HepG2 (cell line): ENCODE results near the gene FLAD1. TPM values are rescaled to one million over a fixed set of nuclear protein-coding genes. Genes with fewer than 3 reads are reported as not detected.

Experiments
- ATAC-seq: fragments of 200-7000 bp; cut with Tn5 transposase; 3 replicates; pipeline ENCODE4 v1.9.1; 2020; ENCODE audit warnings: mild to moderate bottlenecking, moderate library complexity
- BruUV-seq: library from RNA; stranded (reverse); fragments of 400-500 nt; replicated peaks from 2 replicates; lab custom pipeline; 2021; lab: Mats Ljungman, UMichigan
- CTCF ChIA-PET: fragments of 300-600 bp; formaldehyde crosslinking; extraction: SDS; loops from one replicate; lab custom pipeline; 2021; ENCODE audit warnings: low total read pairs, inconsistent platforms, low intra/inter-chr PET ratio; lab: Yijun Ruan, JAX
- POLR2A ChIA-PET: fragments of 350-600 bp; sonication (Branson Sonifier 250); formaldehyde crosslinking; loops from one replicate; lab custom pipeline; 2020; ENCODE audit warnings: antibody characterized with exemption, inconsistent platforms; lab: Yijun Ruan, JAX
- DNase-seq: peaks from one replicate; pipeline ENCODE4 v3.0.0-alpha.2; 2015; ENCODE audit warnings: low spot score
- FAIRE-seq: peaks from 3 replicates; lab custom pipeline; 2011; peaks lifted over from hg19 to GRCh38; lab: Jason Lieb, UNC
- H2AFZ ChIP-seq: one replicate; pipeline ENCODE4 v1.6.1; 2011; ENCODE audit warnings: low read length, inconsistent platforms
- H3K27ac ChIP-seq: fragments of 300-600 bp; 3 replicates; pipeline ENCODE4 v1.8.0; 2011; ENCODE audit warnings: mixed run types, mild to moderate bottlenecking, mixed read lengths, low read length, inconsistent platforms; ENCODE audit not compliant: insufficient read depth; ENCODE audit errors: extremely low read length
- H3K27me3 ChIP-seq, 2 experiments: fragments of 200-600 bp in 1 of 2; 2 replicates in 1 of 2; 3 replicates in 1 of 2; pipeline versions ENCODE4 v1.6.0 to v1.8.0; 2011; ENCODE audit warnings: low read length in 2 of 2, mild to moderate bottlenecking in 2 of 2, moderate library complexity in 2 of 2, inconsistent platforms in 1 of 2; ENCODE audit not compliant: insufficient read depth in 2 of 2, control insufficient read depth in 1 of 2
- H3K36me3 ChIP-seq, 2 experiments: fragments of 200-600 bp in 1 of 2; replicated peaks in 1 of 2; 2 replicates in 1 of 2; 3 replicates in 1 of 2; pipeline versions ENCODE4 v1.5.1 to v1.8.0; 2011; ENCODE audit warnings: low read length in 2 of 2, inconsistent platforms in 1 of 2; ENCODE audit not compliant: insufficient read depth in 2 of 2, control insufficient read depth in 1 of 2
- H3K4me1 ChIP-seq: 2 replicates; pipeline ENCODE4 v1.5.1; 2012; ENCODE audit warnings: low read length, inconsistent platforms; ENCODE audit not compliant: insufficient read depth
- H3K4me2 ChIP-seq: 2 replicates; pipeline ENCODE4 v1.6.0; 2011; ENCODE audit warnings: low read depth, low read length, inconsistent platforms
- H3K4me3 ChIP-seq, 3 experiments: fragments of 200-600 bp in 1 of 3; sonication (generic), shearing (Covaris generic) in 1 of 3; replicated peaks in 1 of 3; 2 replicates each; pipeline ENCODE4 v1.5.1; 2011 to 2016; ENCODE audit warnings: low read length in 3 of 3, inconsistent platforms in 2 of 3, low read depth in 2 of 3, mild to moderate bottlenecking in 2 of 3, control low read depth in 1 of 3, mixed read lengths in 1 of 3; ENCODE audit not compliant: insufficient read depth in 1 of 3
- H3K79me2 ChIP-seq: one replicate; pipeline ENCODE4 v1.6.1; 2011; ENCODE audit warnings: low read length, inconsistent platforms; ENCODE audit not compliant: insufficient read depth
- H3K9ac ChIP-seq: 2 replicates; pipeline ENCODE4 v1.6.0; 2011; ENCODE audit warnings: mild to moderate bottlenecking, low read depth, low read length, inconsistent platforms; ENCODE audit not compliant: insufficient read depth
- H3K9me3 ChIP-seq: 2 replicates; pipeline ENCODE4 v1.5.1; 2012; ENCODE audit warnings: mild to moderate bottlenecking, low read length
- H4K20me1 ChIP-seq: 2 replicates; pipeline ENCODE4 v1.6.0; 2011; ENCODE audit warnings: inconsistent platforms, mild to moderate bottlenecking, low read length, moderate library complexity; ENCODE audit not compliant: insufficient read depth
- BHLHE40 ChIP-seq: IDR thresholded peaks from 2 replicates; pipeline ENCODE4 v1.6.1; 2011; ENCODE audit warnings: low read length, improper control_type of control experiment
- FOSL1 ChIP-seq: sonication (generic); formaldehyde crosslinking; IDR thresholded peaks from 2 replicates; pipeline ENCODE4 v1.9.0; 2021; ENCODE audit warnings: missing genetic modification reagents, borderline replicate concordance
- GATAD1 ChIP-seq: IDR thresholded peaks from 2 replicates; pipeline ENCODE4 v1.6.1; 2016; ENCODE audit warnings: missing genetic modification reagents, missing compliant biosample characterization
- MXI1 ChIP-seq: IDR thresholded peaks from 3 replicates; pipeline ENCODE4 v1.6.1; 2012; ENCODE audit warnings: low read depth, low read length, inconsistent platforms, borderline replicate concordance
- NFIC ChIP-seq: IDR thresholded peaks from 2 replicates; pipeline ENCODE4 v1.6.1; 2012; ENCODE audit warnings: mild to moderate bottlenecking, low read length, inconsistent platforms
- POLR2AphosphoS5 ChIP-seq: IDR thresholded peaks from 2 replicates; pipeline ENCODE4 v1.6.1; 2012; ENCODE audit warnings: low read depth, low read length
- RFX3 ChIP-seq: IDR thresholded peaks from 2 replicates; pipeline ENCODE4 v1.6.1; 2016; ENCODE audit warnings: missing biosample characterization, missing genetic modification reagents
- SIN3A ChIP-seq: IDR thresholded peaks from 2 replicates; pipeline ENCODE4 v1.6.1; 2011; ENCODE audit warnings: low read depth, mild to moderate bottlenecking, control low read depth, low read length, borderline replicate concordance
- SNAI1 ChIP-seq: sonication (generic); formaldehyde crosslinking; IDR thresholded peaks from 2 replicates; pipeline ENCODE4 v1.5.0; 2020; ENCODE audit warnings: mild to moderate bottlenecking, missing genetic modification reagents, borderline replicate concordance
- ZNF251 ChIP-seq: sonication (generic); formaldehyde crosslinking; IDR thresholded peaks from 2 replicates; pipeline ENCODE4 v1.9.0; 2021; ENCODE audit warnings: mild to moderate bottlenecking, missing genetic modification reagents
- ZNF274 ChIP-seq: sonication (generic); formaldehyde crosslinking; IDR thresholded peaks from 2 replicates; pipeline ENCODE4 v1.5.1; 2020; ENCODE audit warnings: mild to moderate bottlenecking, missing genetic modification reagents
- ZNF510 ChIP-seq: sonication (generic); formaldehyde crosslinking; IDR thresholded peaks from 2 replicates; pipeline ENCODE4 v1.4.0; 2020; ENCODE audit warnings: low read depth, mild to moderate bottlenecking, missing genetic modification reagents
- WGBS: methylation state at CpG from one replicate; pipeline ENCODE4 v1.1.6; 2017; ENCODE audit warnings: low lambda C conversion rate; 5-methylcytosine and 5-hydroxymethylcytosine counted together
- in situ Hi-C: cut with HindIII; loops from 2 replicates; pipeline ENCODE4 v1.10.0; 2017; ENCODE audit warnings: low pct_unique_long_range_greater_than_20kb; ENCODE audit not compliant: extremely low pct_ligation_motif_present
- intact Hi-C: fragments of 100-400 bp; cut with micrococcal nuclease; formaldehyde crosslinking; loops from one replicate; pipeline ENCODE4 v1.10.0; 2022; ENCODE audit not compliant: unreplicated experiment
- polyA plus RNA-seq, 8 experiments: library from polyadenylated mRNA; depleted of rRNA in 3 of 8; stranded (reverse) in 7 of 8; unstranded in 1 of 8; fragments of >200 nt; fragmentation: Illumina TruSeq in 4 of 8; extraction: Trizol in 4 of 8; gene quantifications; 2 replicates each; pipeline versions ENCODE4 v1.2.1 to v1.2.3, GENCODE V29; 2011 to 2016; ENCODE audit warnings: low read depth in 4 of 8, missing spikeins in 1 of 8, mixed read lengths in 1 of 8; ENCODE audit not compliant: insufficient read depth in 1 of 8
- total RNA-seq, 5 experiments: library from RNA; depleted of rRNA; stranded (reverse); fragments of >200 nt; fragmentation: Illumina TruSeq; extraction: Trizol; gene quantifications; 2 replicates each; pipeline ENCODE4 v1.2.3, GENCODE V29; 2016; ENCODE audit warnings: low read depth in 1 of 5
- TF ChIP-seq, protein P1 (sequence below): sonication (generic); formaldehyde crosslinking; conservative IDR thresholded peaks from 2 replicates; pipeline ENCODE4 v1.4.0; 2020; ENCODE audit warnings: missing genetic modification reagents
- TF ChIP-seq, protein P2 (sequence below): sonication (generic); formaldehyde crosslinking; IDR thresholded peaks from 2 replicates; pipeline ENCODE4 v1.4.0; 2020; ENCODE audit warnings: missing genetic modification reagents, borderline replicate concordance

The FLAD1 gene
- total and polyA plus RNA-seq, 2 of the 13 experiments (the other 11 are each of a cell fraction or from before 2014, with no cell fraction given) = 25.9 to 32.8 TPM

DNA sequence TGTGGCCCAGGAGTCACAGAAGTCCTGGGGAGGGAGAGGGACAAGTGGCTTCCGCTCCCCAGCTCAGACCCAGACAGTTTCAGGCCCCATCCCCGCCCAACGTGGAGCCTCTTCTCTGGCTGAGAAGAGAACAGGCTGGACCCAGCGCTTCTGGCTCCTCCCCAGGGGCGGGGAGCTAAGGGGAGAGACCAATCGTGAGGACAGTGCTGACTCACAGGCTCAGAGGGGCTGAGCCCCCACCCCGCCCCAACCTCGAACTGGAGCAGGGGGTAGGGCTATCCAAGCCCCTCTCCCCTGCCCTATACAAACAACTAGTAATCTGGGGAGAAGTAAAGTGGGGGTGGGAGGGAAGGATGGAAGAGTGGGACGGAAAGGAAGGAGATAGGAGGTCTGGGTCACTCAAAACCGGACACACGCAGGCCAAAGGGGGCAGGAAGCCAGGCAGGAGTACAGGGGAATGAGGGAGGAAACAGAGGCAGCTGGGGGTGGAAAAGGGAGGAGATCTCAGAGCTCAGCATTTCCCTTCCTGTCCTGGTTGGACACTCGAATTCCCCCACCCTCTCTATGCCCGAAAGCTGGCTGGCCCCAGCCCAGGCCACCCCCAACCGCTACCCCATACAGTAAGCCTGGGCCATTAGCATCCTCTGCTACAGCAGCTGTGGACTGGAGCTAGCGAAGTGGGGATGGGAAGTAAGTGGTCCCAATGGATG is 12.4 kb upstream of the FLAD1 start, which contains the start of gene SHC1:
TSS of gene SHC1 (minus strand) at position 117 of the 710 bp plus-strand sequence. CDS start 221 bp downstream, outside the sequence.
- H3K27me3 ChIP-seq = no peaks in the 10 kb centered on the region; a peak in 1 of 5 replicates
- FAIRE-seq = peak; percentile 86
- no peak within 1 kb of the TSS for H2AFZ ChIP-seq
- H3K4me1 ChIP-seq = peaks cover 59% of the 10 kb centered on the region
- 28% methylated on average over 9 of the region's 15 CpGs for WGBS
- intact Hi-C loops (loop anchor here (1.0 kb wide), 1 partner anchor 47 kb away; no protein-coding TSS in a partner anchor), in situ Hi-C loops (no loop called here)
- H3K9ac ChIP-seq = peak within 1 kb of the TSS; percentile 63
- POLR2A ChIA-PET = interaction anchor here (0.7 to 6.6 kb wide), 21 partner anchors 9 to 636 kb away, joined by 3 to 148 read pairs (median 5); partner anchors contain the start of genes ADAM15, FLAD1, LENEP and PBXIP1
- DNase-seq = peak; percentile 83
- peak within 1 kb of the TSS; percentile 51 to 75 (median 59) for H3K4me3 ChIP-seq
- H3K79me2 ChIP-seq = peaks cover 52% of the 10 kb centered on the region
- no peaks in the 10 kb centered on the region for H3K9me3 ChIP-seq
- H3K36me3 ChIP-seq = peaks cover 13 to 33% of the 10 kb centered on the region in 2 experiments; a peak in 4 of 5 replicates
- no peaks in the 10 kb centered on the region for H4K20me1 ChIP-seq
- peak; percentile 75 for ATAC-seq
- no TSS peak for BruUV-seq
- peak within 1 kb of the TSS; percentile 100 for H3K4me2 ChIP-seq
- peak within 1 kb of the TSS; percentile 100 for H3K27ac ChIP-seq
- CTCF ChIA-PET = no interaction called here
- TF ChIP-seq NFIC = no peak
- peak; percentile 72; the same call in 1 of the 3 replicates for TF ChIP-seq MXI1
- TF ChIP-seq ZNF251 (CRISPR knock-in tag) = no peak
- TF ChIP-seq SIN3A = peak; percentile 35; the same call in 1 of the 2 replicates
- TF ChIP-seq, protein P1, sequence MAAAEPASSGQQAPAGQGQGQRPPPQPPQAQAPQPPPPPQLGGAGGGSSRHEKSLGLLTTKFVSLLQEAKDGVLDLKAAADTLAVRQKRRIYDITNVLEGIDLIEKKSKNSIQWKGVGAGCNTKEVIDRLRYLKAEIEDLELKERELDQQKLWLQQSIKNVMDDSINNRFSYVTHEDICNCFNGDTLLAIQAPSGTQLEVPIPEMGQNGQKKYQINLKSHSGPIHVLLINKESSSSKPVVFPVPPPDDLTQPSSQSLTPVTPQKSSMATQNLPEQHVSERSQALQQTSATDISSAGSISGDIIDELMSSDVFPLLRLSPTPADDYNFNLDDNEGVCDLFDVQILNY (CRISPR knock-in tag) = no peak
- no peak for TF ChIP-seq ZNF510 (CRISPR knock-in tag)
- peak; percentile 12; the same call in 1 of the 2 replicates for TF ChIP-seq GATAD1 (CRISPR knock-in tag)
- no peak for TF ChIP-seq SNAI1
- no peak for TF ChIP-seq BHLHE40
- no peak for TF ChIP-seq RFX3
- TF ChIP-seq, protein P2, sequence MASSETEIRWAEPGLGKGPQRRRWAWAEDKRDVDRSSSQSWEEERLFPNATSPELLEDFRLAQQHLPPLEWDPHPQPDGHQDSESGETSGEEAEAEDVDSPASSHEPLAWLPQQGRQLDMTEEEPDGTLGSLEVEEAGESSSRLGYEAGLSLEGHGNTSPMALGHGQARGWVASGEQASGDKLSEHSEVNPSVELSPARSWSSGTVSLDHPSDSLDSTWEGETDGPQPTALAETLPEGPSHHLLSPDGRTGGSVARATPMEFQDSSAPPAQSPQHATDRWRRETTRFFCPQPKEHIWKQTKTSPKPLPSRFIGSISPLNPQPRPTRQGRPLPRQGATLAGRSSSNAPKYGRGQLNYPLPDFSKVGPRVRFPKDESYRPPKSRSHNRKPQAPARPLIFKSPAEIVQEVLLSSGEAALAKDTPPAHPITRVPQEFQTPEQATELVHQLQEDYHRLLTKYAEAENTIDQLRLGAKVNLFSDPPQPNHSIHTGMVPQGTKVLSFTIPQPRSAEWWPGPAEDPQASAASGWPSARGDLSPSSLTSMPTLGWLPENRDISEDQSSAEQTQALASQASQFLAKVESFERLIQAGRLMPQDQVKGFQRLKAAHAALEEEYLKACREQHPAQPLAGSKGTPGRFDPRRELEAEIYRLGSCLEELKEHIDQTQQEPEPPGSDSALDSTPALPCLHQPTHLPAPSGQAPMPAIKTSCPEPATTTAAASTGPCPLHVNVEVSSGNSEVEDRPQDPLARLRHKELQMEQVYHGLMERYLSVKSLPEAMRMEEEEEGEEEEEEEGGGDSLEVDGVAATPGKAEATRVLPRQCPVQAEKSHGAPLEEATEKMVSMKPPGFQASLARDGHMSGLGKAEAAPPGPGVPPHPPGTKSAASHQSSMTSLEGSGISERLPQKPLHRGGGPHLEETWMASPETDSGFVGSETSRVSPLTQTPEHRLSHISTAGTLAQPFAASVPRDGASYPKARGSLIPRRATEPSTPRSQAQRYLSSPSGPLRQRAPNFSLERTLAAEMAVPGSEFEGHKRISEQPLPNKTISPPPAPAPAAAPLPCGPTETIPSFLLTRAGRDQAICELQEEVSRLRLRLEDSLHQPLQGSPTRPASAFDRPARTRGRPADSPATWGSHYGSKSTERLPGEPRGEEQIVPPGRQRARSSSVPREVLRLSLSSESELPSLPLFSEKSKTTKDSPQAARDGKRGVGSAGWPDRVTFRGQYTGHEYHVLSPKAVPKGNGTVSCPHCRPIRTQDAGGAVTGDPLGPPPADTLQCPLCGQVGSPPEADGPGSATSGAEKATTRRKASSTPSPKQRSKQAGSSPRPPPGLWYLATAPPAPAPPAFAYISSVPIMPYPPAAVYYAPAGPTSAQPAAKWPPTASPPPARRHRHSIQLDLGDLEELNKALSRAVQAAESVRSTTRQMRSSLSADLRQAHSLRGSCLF (CRISPR knock-in tag) = no peak
- peak; percentile 89 for TF ChIP-seq POLR2AphosphoS5
- no peak for TF ChIP-seq FOSL1 (CRISPR knock-in tag)
- TF ChIP-seq ZNF274 (CRISPR knock-in tag) = no peak
